OCI-M2 (cell line): Measurements from ENCODE around the gene ETV3L.

Experiments
- DNase-seq: peaks from one replicate; lab custom pipeline; 2025; ENCODE audit not compliant: unreplicated experiment; lab: John Stamatoyannopoulos, UW

ETV3L gene

DNA sequence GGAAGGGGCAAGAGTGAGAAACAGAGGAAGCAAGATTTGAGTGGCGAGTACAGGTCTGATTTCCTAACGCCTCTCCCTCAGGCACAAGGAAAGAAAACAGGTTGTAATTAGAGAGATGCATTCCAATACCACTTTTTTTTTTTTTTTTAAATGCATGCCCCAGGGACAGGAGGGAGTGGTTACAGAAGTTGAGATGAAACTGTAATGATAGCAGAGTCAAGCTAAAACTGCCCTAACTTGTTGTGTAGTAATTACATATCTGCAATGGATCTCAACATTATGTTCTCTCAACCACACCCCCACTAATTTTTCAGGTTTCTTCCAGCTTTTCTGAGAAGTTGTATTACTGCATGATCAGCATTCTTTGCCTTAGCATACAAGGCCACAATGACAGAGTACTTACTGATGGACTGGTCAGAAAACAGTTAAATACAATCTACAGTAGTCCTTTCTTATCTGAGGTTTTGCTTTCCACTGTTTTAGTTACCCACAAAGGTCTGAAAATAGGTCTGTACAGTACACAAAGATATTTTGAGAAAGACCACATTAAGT, 33.1 kb upstream of the ETV3L start:
- no peak for DNase-seq

DNA sequence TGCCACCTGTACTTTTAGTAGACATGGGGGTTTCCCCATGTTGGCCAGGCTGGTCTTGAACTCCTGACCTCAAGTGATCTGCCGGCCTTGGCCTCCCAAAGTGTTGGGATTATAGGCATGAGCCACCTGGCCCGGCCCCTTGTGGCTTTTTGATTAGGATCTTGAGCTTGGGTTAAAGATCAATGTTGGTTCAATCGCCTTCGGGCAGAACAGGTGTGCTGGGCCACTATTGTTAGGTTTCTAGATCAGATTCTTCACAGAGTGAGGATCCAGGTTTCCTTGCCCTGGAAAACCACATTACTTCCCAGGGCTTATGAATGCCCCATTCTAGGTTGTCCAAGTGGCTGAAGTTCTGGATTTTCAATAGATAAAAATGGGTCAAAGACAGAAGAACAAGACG, 32.5 kb upstream of the ETV3L start:
- no peak for DNase-seq

GRCh38 chr1:157131281-157131680, 31.7 kb upstream of the ETV3L start:
- DNase-seq = no peak

- no peak for DNase-seq
Measured at GRCh38 chr1:157124855-157125254, 25.2 kb upstream of the ETV3L start.

DNA sequence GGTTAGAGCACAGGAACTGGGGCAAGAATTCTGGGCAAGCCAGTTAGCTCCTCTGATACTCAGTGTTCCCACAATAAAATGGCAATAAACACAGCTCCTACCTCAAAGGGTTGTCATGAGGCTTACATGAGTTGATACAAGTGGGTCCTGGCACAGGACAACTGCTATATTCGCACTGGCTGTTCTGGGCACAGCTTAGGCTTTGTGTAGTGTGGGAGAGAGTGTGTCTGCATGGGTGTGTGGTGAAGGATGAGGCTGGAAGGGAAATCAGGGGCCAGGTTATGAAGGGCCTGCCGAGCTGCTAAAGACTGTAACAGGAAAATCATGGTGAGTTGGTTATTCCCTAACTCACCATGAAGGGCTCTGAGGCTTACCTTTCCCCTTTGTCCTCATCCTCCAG, 19.8 kb upstream of the ETV3L start:
- DNase-seq = no peak

- DNase-seq = no peak
Measured at GRCh38 chr1:157119008-157119407, 19.4 kb upstream of the ETV3L start.

GRCh38 chr1:157117527-157118057, 18.0 kb upstream of the ETV3L start:
- DNase-seq = no peak

- no peak for DNase-seq
Measured at GRCh38 chr1:157116737-157117103, 17.1 kb upstream of the ETV3L start.

DNA sequence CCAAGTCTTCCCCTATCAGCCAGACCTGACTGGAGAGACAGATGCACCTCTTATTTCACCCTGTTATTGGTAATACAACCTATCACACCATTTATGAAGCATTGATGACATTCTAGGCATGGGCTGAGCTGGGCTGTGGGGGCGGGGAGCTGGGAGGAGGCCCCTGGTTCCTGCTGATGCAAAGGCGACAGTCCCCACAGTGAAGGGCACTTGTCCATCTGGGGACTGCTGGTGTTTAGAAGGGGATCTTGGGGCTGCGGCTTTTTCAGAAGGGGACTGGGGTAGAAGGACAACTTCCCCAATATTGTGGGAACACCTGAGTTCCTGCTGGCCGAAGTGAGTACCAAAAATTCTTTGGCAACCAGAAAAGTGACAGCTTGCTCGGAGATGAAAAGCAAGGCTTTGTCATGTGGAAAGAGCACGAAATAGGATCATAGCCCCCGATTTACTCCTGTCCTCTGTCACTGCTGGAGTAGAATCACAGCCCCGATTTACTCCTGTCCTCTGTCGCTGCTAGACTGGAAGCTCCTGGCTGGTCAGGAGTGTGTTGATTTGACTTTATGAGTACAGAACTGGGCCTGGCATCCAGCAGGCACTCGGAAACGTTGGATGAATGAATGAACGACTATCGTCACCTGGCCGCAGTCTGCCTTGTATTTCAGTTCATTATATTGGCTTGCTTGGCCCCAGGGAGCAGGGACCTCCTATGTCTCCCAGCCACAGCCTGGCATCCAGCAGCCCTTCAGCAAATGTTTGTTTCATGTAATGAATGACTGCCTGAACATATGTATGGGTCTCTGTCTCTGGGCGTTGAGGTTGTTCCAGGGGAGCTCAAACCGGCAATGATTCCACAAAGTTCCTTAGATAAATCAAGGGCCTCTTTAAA, 16.5 kb upstream of the ETV3L start:
- DNase-seq = no peak

- no peak for DNase-seq
Measured at GRCh38 chr1:157115429-157115838, 15.8 kb upstream of the ETV3L start.

- no peak for DNase-seq
Measured at GRCh38 chr1:157114183-157115121, 14.8 kb upstream of the ETV3L start.

DNA sequence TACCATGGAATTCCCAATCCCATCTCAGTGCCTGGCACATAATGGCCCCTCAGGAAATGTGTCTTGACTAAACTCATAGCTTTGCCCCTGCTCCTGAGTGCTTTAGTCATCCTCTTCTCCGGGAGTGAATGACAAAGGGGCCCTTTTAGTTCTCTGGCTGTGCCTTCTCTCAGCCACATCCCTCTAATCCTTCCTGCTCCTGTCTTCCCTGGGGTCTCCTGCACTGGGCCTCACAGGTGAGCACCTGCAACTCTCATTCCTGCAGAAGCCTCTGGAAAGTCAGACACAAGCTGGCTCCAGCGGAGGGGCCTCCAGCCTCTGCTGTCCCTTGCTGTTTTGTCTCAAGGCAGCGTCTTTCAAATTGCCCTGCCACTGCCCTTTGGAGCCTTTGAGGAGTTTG, 14.0 kb upstream of the ETV3L start:
- DNase-seq = no peak

DNA sequence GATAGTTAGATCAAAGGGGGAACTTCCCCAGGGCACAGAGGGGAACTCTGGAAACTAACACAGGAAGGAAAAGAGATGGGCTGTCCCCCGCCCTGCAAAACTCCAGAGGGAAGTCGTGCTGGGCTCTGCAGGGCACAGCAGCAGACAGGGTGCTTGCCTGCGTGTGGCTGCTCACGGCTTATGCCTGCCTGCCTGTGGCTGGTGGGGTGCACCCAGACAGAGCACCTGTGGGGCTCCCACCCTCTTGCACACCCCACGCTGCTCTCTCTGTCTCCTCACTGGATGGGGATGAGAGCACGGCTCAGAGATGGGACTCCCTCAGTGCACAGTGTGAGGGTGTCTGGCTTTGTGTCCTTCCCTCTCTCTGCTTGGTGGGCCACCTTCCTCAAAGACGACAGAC, 13.5 kb upstream of the ETV3L start:
- DNase-seq = no peak

GRCh38 chr1:157112186-157112867, 12.7 kb upstream of the ETV3L start:
- no peak for DNase-seq

DNA sequence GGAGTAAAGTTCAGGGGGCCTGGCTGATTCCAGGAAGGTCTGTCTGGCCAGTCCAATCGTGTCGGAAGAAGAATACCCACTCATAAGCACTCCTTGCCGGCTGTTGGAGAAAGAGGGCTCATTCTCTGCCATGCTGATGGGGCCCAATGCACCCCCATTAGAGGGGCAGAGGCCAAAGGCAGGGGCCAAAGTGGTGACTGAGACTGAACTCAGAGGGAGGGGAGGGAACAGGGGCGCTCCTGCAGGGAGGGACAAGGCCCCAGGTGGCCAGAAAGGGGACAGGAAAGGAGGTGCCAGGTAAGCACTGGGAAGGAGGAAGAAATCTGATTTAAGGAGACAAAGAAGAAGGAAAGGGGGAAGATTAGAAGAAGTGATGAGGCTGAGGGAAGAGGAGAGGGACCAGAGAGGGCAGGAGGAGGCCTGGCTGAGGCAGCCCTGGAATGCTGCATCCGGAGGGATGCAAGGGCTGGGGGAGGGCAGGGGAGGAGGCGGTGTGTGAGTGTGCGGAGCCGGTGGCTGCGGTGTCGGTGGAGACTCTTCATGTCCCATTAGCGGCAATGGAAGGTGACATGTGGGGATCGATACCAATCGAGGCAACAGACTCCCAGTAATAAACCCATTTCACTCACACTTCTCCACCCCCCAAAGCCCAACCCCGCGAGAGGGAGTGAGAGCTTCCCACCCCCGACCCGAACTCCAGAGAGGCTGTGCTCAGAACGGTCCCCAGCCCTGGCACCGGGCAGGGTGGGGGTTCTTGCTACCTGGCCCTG, 12.0 kb upstream of the ETV3L start:
- no peak for DNase-seq

- DNase-seq = no peak
Measured at GRCh38 chr1:157110686-157111085, 11.1 kb upstream of the ETV3L start.

GRCh38 chr1:157110003-157110402, 10.4 kb upstream of the ETV3L start:
- no peak for DNase-seq

DNA sequence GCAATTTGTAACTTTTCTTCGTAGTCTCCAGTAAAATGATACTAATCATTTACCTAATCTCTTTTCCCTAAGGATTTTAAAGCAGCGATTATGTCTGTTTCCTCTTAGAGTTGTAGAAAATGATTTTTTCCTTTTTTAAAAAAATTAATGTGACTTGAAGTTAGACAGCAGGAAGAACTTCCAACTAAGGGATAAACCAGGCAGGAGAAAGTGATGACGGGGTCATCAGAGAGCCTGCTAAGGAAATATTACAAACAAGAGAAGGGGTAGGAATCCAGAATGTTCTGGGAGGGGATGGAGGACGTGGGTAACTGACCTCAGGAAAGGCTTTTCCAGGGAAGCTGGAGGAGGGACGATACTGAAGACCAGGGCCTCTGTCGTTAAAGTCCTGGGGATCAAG, 8.8 kb upstream of the ETV3L start:
- no peak for DNase-seq

GRCh38 chr1:157107702-157108101, 8.1 kb upstream of the ETV3L start:
- DNase-seq = no peak

- no peak for DNase-seq
Measured at GRCh38 chr1:157106813-157107189, 7.2 kb upstream of the ETV3L start.
